Measurements from ENCODE around the gene ANKS4B. TPM values are rescaled to one million over a fixed set of nuclear protein-coding genes. Genes with fewer than 3 reads are reported as not detected.

Gene ANKS4B
- total and polyA plus RNA-seq, 9 donors = under 0.01 to 0.05 (median 0.04) TPM; not detected in 6

DNA sequence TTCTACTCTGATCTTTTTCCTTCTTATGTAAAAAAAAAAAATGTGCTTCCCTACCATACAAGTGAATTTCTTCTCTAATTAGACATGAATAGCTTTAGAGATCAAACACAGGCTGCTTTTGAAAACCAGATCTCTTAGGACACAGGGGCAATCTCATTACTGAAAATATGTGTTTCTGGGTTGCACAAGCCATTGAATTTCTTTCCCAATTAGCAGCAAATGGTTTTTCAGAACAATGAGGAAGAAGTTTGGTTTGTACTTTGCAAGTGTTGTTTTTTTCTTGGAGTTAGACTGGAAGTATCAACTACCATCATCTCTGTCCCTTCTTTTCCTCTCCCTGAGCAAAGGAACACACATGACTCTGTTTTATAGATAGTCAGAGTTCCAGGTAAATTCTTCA lies 5.6 kb upstream of the ANKS4B start:
- no peak for DNase-seq
- no peaks in the 10 kb centered on the region for H3K27me3 ChIP-seq
- intact Hi-C loops (cut with DNase I) = no loop called here
- no peaks in the 10 kb centered on the region for H3K4me1 ChIP-seq (ENCODE audit: insufficient read depth)
- TF ChIP-seq, protein P1, sequence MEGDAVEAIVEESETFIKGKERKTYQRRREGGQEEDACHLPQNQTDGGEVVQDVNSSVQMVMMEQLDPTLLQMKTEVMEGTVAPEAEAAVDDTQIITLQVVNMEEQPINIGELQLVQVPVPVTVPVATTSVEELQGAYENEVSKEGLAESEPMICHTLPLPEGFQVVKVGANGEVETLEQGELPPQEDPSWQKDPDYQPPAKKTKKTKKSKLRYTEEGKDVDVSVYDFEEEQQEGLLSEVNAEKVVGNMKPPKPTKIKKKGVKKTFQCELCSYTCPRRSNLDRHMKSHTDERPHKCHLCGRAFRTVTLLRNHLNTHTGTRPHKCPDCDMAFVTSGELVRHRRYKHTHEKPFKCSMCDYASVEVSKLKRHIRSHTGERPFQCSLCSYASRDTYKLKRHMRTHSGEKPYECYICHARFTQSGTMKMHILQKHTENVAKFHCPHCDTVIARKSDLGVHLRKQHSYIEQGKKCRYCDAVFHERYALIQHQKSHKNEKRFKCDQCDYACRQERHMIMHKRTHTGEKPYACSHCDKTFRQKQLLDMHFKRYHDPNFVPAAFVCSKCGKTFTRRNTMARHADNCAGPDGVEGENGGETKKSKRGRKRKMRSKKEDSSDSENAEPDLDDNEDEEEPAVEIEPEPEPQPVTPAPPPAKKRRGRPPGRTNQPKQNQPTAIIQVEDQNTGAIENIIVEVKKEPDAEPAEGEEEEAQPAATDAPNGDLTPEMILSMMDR (IDR thresholded peaks at IDR 0.05) = no peak
- TF ChIP-seq POLR2A (IDR thresholded peaks at IDR 0.05) (no peak), EP300 (IDR thresholded peaks at IDR 0.05) (no peak)
- no peaks in the 10 kb centered on the region for H3K36me3 ChIP-seq
- no peaks in the 10 kb centered on the region for H3K9me3 ChIP-seq
- H3K27ac ChIP-seq = no peak overlapping the region
- no peak overlapping the region for H3K4me3 ChIP-seq

DNA sequence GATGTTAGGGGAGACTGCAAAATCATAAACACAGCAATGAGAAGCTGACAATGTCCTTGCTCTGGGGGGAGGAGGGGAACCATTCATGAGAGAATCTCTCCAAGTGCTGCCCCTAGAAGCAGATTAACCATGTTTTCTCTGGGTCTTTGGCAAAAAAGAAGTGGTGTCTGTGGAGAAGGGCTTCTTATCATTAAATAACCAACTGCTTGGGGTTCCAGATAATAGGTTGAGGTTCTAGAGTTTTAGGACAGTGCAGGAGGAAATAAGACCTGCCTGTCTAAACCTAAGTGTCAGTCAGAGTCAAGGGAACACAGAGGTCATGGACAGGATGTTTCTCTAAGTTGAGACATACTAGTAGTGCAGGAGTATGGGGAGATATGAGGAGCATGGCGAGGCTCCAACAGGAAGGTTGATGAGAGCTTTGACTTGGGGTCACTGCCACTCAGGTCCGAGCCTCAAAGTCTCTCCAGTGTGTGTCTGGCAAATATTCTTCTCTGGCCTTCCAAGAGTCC lies 5.1 kb upstream of the ANKS4B start:
- H3K4me1 ChIP-seq (ENCODE audit: insufficient read depth) = no peaks in the 10 kb centered on the region
- H3K4me3 ChIP-seq = no peak overlapping the region
- H3K27me3 ChIP-seq = no peaks in the 10 kb centered on the region
- WGBS, 3 donors = 45 to 57% (median 51%) methylated on average over 2 of the region's 2 CpGs
- no peak for DNase-seq
- no peaks in the 10 kb centered on the region for H3K9me3 ChIP-seq
- H3K27ac ChIP-seq = no peak overlapping the region
- intact Hi-C loops (cut with DNase I) = no loop called here
- TF ChIP-seq, protein P1 (IDR thresholded peaks at IDR 0.05) = no peak
- TF ChIP-seq POLR2A (IDR thresholded peaks at IDR 0.05) (no peak), EP300 (IDR thresholded peaks at IDR 0.05) (no peak)
- H3K36me3 ChIP-seq = no peaks in the 10 kb centered on the region

DNA sequence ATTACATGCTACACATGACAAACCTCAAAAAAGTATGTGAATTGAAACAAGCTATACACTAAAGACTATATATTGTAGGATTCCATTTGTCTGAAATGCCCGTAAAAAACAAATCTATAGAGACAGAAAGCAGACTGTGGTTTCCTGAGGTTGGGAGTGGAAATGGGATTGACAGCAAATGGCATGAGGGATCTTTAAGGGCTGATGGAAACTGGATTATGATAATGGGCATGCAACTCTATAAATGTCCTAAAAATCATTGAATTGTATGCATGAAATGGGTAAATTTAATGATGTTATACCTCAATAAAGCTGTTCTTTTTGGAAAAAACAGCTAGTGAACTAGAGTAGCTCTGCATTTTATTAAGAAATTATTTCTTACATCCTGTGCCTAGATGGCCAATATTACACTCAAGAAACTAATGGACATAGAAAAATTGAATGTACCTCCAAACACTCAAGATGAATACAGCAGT lies 416 bp upstream of the ANKS4B start:
- Histone ChIP-seq H3K36me3 (no peaks in the 10 kb centered on the region), H3K4me3 (no peak overlapping the region), H3K9me3 (no peaks in the 10 kb centered on the region), H3K4me1 (ENCODE audit: insufficient read depth) (no peaks in the 10 kb centered on the region), H3K27me3 (no peaks in the 10 kb centered on the region), H3K27ac (no peak overlapping the region)
- TF ChIP-seq EP300 (IDR thresholded peaks at IDR 0.05) = no peak
- TF ChIP-seq, protein P1 (IDR thresholded peaks at IDR 0.05) = no peak
- TF ChIP-seq POLR2A (IDR thresholded peaks at IDR 0.05) = no peak
- DNase-seq = no peak
- intact Hi-C loops (cut with DNase I) = no loop called here
- WGBS, 3 donors = 91 to 98% (median 95%) methylated on average over 1 of the region's 1 CpG

DNA sequence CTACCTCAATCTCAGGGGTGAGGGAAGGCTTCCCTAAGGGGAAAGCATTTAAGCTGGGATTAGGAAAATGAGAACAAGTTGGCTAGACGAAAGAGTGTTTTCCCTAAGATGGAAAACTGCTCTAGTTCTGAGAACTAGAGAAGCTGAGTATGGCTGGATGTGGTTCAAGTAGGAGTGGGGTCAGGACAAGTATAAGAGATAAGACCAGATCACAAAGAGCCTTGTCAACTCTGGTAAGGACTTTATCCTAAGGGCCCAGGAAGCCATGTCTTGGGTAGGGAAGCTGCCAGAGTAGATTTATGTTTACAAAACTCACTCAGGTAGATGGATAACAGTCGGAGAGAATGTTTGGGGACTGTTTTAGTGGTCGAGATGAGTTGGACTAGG lies 1.7 kb downstream of the ANKS4B start:
- no peaks in the 10 kb centered on the region for H3K36me3 ChIP-seq
- H3K4me1 ChIP-seq (ENCODE audit: insufficient read depth) = no peaks in the 10 kb centered on the region
- no peaks in the 10 kb centered on the region for H3K27me3 ChIP-seq
- no peak for DNase-seq
- H3K27ac ChIP-seq = no peak overlapping the region
- 76 to 78% (median 77%) methylated on average over 3 of the region's 3 CpGs for WGBS, 3 donors
- no peaks in the 10 kb centered on the region for H3K9me3 ChIP-seq
- no peak overlapping the region for H3K4me3 ChIP-seq
- intact Hi-C loops (cut with DNase I) = no loop called here
- no peak for TF ChIP-seq POLR2A (IDR thresholded peaks at IDR 0.05)
- TF ChIP-seq, protein P1 (IDR thresholded peaks at IDR 0.05) = no peak
- no peak for TF ChIP-seq EP300 (IDR thresholded peaks at IDR 0.05)
